AG04450 (cell line): ENCODE data around the gene MEGF11. TPM values are rescaled to one million over a fixed set of nuclear protein-coding genes. Genes with fewer than 3 reads are reported as not detected.

ENCODE experiments used
- CTCF ChIA-PET: fragments of 300-600, 350-600 bp; formaldehyde crosslinking; extraction: SDS; loops from one replicate; lab custom pipeline; 2022; ENCODE audit warnings: antibody characterized with exemption, inconsistent platforms; lab: Charles Lee
- POLR2A ChIA-PET: fragments of 350-600 bp; formaldehyde crosslinking; extraction: SDS; loops from one replicate; lab custom pipeline; 2021; ENCODE audit warnings: antibody characterized with exemption, inconsistent platforms; lab: Yijun Ruan, JAX
- DNase-seq: peaks from one replicate; pipeline ENCODE4 v3.0.0-alpha.2; 2011; ENCODE audit warnings: low read depth, low spot score
- H3K27ac ChIP-seq: one replicate; pipeline ENCODE4 v1.5.1; 2012; ENCODE audit warnings: low read depth, low read length, control low read depth
- H3K27me3 ChIP-seq: one replicate; pipeline ENCODE4 v1.6.0; 2012; ENCODE audit warnings: low read length; ENCODE audit not compliant: control insufficient read depth, insufficient read depth
- H3K4me3 ChIP-seq: 2 replicates; pipeline ENCODE4 v1.5.1; 2011; ENCODE audit warnings: mild to moderate bottlenecking, low read depth, low read length, control low read depth
- H3K9me3 ChIP-seq: 2 replicates; pipeline ENCODE4 v1.5.1; 2012; ENCODE audit warnings: low read length; ENCODE audit not compliant: control insufficient read depth, insufficient read depth
- polyA plus RNA-seq: library from polyadenylated mRNA; depleted of rRNA; stranded (reverse); fragments of >200 nt; gene quantifications from 2 replicates; pipeline ENCODE4 v1.2.3, GENCODE V29; 2011
- TF ChIP-seq, protein P1 (sequence below): IDR thresholded peaks from 2 replicates; pipeline ENCODE4 v1.5.1; 2011; ENCODE audit warnings: low read depth, low read length, control low read depth, inconsistent platforms

Gene MEGF11
- polyA plus RNA-seq, 1 experiment: not detected

- Histone ChIP-seq H3K9me3 (no peaks in the 10 kb centered on the region), H3K4me3 (no peak overlapping the region), H3K27ac (no peak overlapping the region), H3K27me3 (peaks cover 22% of the 10 kb centered on the region)
- POLR2A ChIA-PET: no interaction called here
- TF ChIP-seq, protein P1, sequence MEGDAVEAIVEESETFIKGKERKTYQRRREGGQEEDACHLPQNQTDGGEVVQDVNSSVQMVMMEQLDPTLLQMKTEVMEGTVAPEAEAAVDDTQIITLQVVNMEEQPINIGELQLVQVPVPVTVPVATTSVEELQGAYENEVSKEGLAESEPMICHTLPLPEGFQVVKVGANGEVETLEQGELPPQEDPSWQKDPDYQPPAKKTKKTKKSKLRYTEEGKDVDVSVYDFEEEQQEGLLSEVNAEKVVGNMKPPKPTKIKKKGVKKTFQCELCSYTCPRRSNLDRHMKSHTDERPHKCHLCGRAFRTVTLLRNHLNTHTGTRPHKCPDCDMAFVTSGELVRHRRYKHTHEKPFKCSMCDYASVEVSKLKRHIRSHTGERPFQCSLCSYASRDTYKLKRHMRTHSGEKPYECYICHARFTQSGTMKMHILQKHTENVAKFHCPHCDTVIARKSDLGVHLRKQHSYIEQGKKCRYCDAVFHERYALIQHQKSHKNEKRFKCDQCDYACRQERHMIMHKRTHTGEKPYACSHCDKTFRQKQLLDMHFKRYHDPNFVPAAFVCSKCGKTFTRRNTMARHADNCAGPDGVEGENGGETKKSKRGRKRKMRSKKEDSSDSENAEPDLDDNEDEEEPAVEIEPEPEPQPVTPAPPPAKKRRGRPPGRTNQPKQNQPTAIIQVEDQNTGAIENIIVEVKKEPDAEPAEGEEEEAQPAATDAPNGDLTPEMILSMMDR: no peak
- CTCF ChIA-PET: no interaction called here
- DNase-seq: no peak
Measured at GRCh38 chr15:66149871-66150270, 103.7 kb downstream of the MEGF11 start.

- peaks cover 24% of the 10 kb centered on the region for H3K27me3 ChIP-seq
- TF ChIP-seq, protein P1: no peak
- DNase-seq: no peak
- no peaks in the 10 kb centered on the region for H3K9me3 ChIP-seq
- H3K27ac ChIP-seq: no peak overlapping the region
- H3K4me3 ChIP-seq: no peak overlapping the region
- POLR2A ChIA-PET: no interaction called here
- CTCF ChIA-PET: no interaction called here
Measured at GRCh38 chr15:66148187-66148586, 105.4 kb downstream of the MEGF11 start.

DNA sequence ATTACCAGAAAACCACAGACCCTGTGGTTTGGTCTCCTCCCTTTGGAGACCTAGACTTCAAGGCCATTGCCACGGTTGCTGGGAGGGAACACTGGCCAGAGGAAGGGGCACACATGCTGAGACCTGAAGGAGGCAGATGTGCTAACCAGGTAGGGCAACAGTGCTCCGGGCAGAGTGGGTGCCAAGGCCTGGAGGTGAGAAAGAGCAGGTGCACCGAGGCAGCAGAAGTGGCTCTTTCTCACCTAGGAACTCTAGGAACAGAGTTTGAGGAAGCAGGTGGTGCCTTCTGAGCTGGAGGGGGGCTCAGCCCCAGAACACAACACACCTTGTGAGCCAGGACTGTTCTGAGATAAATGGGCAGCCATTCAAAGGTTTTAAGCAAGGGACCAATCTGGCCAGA is 106.1 kb downstream of the MEGF11 start:
- TF ChIP-seq, protein P1: no peak
- DNase-seq: no peak
- Histone ChIP-seq H3K9me3 (no peaks in the 10 kb centered on the region), H3K27me3 (peaks cover 24% of the 10 kb centered on the region), H3K4me3 (no peak overlapping the region), H3K27ac (no peak overlapping the region)
- ChIA-PET POLR2A (no interaction called here), CTCF (no interaction called here)

GRCh38 chr15:66145726-66146182 is 107.8 kb downstream of the MEGF11 start:
- H3K4me3 ChIP-seq: no peak overlapping the region
- H3K9me3 ChIP-seq: no peaks in the 10 kb centered on the region
- H3K27me3 ChIP-seq: peaks cover 20% of the 10 kb centered on the region
- POLR2A ChIA-PET: no interaction called here
- CTCF ChIA-PET: no interaction called here
- TF ChIP-seq, protein P1: no peak
- H3K27ac ChIP-seq: no peak overlapping the region
- DNase-seq: no peak

GRCh38 chr15:66144978-66145725 is 108.4 kb downstream of the MEGF11 start:
- CTCF ChIA-PET: no interaction called here
- POLR2A ChIA-PET: no interaction called here
- Histone ChIP-seq H3K9me3 (no peaks in the 10 kb centered on the region), H3K4me3 (no peak overlapping the region), H3K27ac (no peak overlapping the region), H3K27me3 (peaks cover 19% of the 10 kb centered on the region)
- TF ChIP-seq, protein P1: no peak
- no peak for DNase-seq
